Measurements from ENCODE around the gene ABHD16A. TPM values are rescaled to one million over a fixed set of nuclear protein-coding genes. Genes with fewer than 3 reads are reported as not detected.

Gene ABHD16A
- total RNA-seq (2014; rRNA removed; shearing (Covaris generic); ENCODE audit: low replicate concordance) = 46.9 and 75.6 TPM in 2 replicates

DNA sequence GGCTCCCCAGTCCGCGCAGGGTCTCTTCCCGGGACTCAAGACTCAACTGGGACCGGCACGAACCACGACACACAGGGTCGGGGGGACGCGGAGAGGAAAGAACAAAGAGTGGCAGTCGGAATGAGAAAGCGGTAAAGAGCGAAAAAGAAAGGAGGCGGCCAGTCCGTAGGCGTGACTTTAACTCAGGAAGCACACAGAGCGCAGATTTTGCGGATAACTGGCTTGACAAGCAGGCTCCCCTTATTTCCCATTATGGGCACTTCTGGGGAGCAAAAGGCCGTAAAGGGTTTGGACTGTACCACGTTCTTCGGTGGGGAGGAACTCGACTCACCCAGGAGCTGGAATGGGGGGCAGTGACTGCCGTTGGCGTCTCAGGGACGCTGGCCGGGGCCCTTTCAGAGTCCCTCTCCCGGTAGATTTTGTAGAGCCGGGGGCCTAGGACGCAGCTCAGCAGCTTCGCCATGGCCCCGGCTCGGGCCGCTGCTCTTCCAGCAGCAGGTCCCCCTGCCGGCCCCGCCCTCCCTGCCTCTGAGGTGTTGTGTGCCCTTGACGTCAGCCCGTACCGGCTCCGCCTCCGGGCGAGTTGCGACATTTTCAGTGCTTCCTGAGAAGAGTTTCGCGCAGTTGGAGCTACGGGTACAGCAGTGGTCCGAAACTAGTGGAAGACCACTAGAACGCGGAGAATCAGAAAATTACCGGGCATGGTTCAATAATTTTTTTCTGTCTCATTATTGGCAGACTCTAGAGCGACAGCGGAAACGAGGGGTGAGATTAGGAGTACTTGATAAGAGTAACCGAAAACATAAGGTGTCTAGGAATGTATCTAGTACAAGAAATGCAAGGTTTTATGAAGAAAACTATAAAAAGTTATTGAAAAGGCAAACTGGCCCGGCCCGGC is at the start of gene ABHD16A:
TSS of gene ABHD16A (minus strand) at position 506 of the 898 bp plus-strand sequence. CDS start at position 463, 43 bp downstream.
- in situ Hi-C loops (cut with HindIII; ENCODE audit: low pct_unique_long_range_greater_than_20kb, low sequenced_read_pairs) = no loop called here
- peak; percentile 94 for DNase-seq (ENCODE audit: low read depth)

DNA sequence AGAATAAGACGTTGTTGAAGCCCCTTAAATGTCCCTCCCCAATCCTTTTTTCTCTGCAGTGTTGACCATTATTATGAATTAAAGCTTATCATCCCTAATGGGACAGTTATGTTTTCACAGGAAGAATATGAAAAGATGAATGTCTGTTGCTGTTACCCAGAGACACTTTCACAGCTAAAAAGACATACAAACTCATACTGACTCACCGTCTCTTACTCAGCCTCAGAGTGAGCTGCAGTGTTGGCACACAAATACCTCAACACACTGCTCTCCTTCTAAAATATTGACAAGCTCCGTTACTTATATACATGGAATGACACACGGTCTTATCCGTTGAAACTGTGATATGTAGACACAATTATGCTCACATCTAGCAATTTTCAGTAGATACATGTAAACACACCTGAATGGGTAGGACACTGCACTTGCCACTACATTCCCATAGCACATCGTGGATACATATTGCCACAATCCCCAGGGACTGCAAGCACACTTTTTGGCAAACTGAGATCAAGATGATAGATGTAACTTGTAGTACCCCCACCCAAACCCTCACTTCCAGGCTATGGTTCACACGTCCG is 49.7 kb upstream of the ABHD16A start:
- in situ Hi-C loops (cut with HindIII; ENCODE audit: low pct_unique_long_range_greater_than_20kb, low sequenced_read_pairs) = no loop called here
- no peak for DNase-seq (ENCODE audit: low read depth)

DNA sequence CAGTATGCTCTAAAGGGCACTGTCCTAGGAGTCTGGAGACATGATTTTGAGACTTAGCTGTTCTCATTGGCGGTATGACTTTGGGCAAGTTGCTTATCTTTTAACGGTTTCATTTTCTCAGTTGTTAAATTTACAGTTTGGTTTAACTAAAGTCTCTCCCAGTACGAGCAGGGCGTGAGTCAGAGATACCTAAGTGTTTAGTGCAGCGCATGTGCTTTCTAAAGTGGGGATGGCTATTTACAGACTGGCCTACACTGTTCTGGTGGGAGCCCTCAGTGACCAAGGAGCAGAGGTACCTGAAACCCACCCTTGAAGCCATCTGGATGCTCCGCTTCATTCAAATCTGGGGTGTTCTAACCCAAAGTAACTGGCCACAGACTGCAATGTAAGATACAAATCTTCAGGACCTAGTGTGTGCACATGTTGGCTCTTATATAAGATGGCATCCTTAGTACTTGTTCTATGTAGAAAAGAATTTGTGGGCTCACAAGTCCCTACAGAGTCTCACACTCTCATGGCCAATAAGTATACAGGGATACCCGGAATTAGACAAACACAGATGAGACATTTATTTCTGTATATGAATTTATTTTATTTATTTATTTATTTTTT is 47.4 kb upstream of the ABHD16A start:
- DNase-seq (ENCODE audit: low read depth) = no peak
- in situ Hi-C loops (cut with HindIII; ENCODE audit: low pct_unique_long_range_greater_than_20kb, low sequenced_read_pairs) = no loop called here

DNA sequence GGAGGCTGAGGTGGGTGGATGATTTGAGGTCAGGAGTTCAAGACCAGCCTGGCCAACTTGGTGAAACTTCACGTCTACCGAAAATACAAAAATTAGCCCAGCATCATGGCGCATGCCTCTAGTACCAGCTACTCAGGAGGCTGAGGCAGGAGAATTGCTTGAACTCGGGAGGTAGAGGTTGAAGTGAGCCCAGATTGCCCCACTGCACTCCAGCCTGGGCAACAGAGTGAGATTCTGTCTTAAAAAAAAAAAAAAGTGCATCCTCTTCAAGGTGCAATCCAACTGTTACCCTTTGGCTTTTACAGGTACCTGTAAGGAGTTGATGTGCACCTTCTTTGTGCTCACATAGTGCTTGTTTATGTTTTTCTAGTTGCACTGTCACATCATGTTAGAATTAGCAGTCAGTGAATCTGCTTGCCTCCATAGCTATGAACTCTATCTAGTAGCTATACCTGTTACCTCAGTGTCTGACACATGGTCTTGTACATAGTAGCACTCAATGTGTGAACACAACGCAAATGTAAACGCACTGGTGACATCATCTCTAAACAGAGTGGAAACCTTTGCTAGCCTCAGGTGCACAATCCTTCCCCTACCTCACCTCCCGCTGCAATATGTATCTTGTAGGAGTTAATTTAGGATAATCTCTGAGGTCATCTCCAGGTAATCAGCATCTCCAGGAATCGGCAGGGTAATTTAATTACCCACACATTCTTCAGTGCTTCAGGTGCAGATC is 46.3 kb upstream of the ABHD16A start:
- DNase-seq (ENCODE audit: low read depth) = no peak
- in situ Hi-C loops (cut with HindIII; ENCODE audit: low pct_unique_long_range_greater_than_20kb, low sequenced_read_pairs) = no loop called here

DNA sequence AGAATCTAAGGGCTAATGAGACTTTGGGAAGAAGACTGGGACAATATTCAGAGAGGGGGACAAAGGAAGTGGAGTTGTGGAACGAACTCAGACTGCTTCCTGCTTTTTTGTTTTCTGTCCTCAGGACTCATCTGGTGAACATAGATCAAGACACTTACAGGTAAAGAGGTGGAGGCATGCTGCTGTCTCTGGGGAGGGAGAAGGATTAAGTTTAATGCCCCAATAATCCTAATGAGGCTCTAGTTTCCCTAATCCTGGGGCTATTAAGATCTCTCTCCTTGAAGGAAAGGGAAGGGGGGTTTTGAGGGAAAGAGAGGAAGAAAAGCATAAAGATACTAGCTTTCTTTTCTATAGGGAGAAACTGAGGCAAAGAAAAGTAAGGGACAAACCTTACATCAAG is 41.3 kb upstream of the ABHD16A start:
- no peak for DNase-seq (ENCODE audit: low read depth)
- in situ Hi-C loops (cut with HindIII; ENCODE audit: low pct_unique_long_range_greater_than_20kb, low sequenced_read_pairs) = no loop called here

DNA sequence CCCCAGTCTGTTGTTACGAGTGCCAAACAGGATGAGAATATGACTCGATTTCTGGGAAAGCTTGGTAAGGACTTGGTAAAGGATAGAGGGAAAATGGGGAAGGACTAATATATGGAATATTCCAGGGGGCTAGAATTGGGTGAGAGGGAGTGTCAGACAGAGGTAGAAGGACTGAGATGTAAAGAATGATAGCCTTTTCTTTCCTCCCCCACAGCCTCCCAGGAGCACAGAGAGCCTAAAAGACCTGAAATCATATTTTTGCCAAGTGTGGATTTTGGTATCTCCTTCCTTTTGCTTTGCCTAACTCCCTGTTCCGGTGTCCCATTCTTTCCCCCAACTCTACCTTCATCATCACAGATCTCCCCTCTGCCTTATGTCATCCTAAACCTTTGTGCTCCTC is 39.8 kb upstream of the ABHD16A start:
- no peak for DNase-seq (ENCODE audit: low read depth)
- in situ Hi-C loops (cut with HindIII; ENCODE audit: low pct_unique_long_range_greater_than_20kb, low sequenced_read_pairs) = no loop called here

DNA sequence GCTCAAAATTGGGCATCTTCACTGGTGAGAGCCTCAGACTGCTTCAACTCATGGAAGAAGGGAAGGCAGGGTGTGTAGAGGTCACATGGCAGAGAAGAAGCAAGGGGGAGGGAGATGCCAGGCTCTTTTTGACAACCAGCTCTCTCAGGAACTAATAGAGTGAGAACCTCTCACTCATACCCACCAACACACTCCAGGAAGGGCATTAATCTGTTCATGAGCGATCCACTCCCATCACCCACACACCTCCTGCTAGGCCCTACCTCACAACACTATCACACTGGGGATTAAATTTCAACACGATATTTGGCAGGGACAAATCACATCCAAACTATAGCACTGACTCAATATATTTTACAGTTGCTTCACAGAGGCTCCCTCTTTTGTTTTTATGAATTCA is 38.7 kb upstream of the ABHD16A start:
- in situ Hi-C loops (cut with HindIII; ENCODE audit: low pct_unique_long_range_greater_than_20kb, low sequenced_read_pairs) = no loop called here
- DNase-seq (ENCODE audit: low read depth) = no peak

DNA sequence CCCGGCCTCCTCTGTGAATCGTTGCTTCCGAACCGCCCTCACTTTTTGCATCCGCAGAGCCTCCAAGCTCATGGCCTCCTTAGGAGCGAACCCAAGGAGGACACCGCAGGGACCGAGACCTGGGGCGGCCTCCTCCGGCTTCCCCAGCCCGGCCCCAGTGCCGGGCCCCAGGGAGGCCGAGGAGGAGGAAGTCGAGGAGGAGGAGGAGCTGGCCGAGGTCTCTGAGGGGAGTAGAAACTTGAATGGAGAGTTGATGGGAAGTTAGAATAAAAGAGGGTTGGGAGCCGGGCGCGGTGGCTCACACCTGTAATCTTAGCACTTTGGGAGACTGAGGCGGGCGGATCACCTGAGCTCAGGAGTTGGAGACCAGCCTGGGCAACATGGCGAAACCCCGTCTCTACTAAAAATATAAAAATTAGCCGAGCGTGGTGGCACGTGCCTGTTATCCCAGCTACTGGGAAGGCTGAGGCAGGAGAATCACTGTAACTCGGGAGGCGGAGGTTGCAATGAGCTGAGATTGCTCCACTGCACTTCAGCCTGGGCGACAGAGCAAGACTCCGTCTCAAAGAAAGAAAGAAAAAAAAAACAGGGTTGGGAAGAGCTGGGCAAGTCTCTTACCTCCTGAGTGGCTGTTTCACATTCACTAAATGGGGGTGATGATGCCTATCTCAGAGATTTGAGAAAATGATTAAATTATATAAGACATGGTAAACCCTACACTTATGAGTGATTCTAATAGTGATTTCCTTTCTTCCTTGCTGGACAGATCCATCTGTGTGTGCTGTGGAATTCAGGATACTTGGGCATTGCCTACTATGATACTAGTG is 37.5 kb upstream of the ABHD16A start:
- peak; percentile 63 for DNase-seq (ENCODE audit: low read depth)

DNA sequence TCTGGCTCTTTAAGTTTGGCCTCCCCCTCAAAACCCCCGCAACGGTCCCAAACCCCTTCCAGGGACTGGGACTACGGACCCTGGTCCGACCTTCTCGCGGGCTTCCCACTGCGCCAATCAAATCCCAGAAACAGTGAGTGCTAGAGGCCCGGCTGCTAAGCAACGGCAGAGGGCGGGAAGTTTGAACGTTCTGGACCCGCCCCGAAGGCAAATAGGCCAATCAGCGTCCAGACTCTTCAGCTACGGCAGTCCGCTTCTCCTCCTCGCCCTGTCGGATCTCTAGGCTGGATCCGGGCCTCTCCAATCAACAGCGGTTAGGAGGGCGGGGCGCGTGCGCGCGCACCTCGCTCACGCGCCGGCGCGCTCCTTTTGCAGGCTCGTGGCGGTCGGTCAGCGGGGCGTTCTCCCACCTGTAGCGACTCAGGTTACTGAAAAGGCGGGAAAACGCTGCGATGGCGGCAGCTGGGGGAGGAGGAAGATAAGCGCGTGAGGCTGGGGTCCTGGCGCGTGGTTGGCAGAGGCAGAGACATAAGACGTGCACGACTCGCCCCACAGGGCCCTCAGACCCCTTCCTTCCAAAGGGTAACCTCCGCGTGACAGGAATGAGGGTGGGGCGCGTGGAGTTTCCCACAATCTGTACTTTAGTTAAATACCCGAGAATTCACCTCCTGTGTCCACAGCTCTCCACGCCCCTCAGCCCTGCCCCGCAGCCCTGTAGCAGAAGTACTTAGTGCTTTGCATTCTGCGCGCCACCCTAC is 36.7 kb upstream of the ABHD16A start, which contains the start of gene MSH5:
TSS of gene MSH5 (plus strand) at position 367 of the 758 bp plus-strand sequence. CDS start 462 bp downstream, outside the sequence.
- in situ Hi-C loops (cut with HindIII; ENCODE audit: low pct_unique_long_range_greater_than_20kb, low sequenced_read_pairs) = no loop called here
- DNase-seq (ENCODE audit: low read depth) = peak; percentile 100

More for the DNA sequence above, 37.5 kb upstream of the ABHD16A start:
- in situ Hi-C loops (cut with HindIII; ENCODE audit: low pct_unique_long_range_greater_than_20kb, low sequenced_read_pairs) = no loop called here

DNA sequence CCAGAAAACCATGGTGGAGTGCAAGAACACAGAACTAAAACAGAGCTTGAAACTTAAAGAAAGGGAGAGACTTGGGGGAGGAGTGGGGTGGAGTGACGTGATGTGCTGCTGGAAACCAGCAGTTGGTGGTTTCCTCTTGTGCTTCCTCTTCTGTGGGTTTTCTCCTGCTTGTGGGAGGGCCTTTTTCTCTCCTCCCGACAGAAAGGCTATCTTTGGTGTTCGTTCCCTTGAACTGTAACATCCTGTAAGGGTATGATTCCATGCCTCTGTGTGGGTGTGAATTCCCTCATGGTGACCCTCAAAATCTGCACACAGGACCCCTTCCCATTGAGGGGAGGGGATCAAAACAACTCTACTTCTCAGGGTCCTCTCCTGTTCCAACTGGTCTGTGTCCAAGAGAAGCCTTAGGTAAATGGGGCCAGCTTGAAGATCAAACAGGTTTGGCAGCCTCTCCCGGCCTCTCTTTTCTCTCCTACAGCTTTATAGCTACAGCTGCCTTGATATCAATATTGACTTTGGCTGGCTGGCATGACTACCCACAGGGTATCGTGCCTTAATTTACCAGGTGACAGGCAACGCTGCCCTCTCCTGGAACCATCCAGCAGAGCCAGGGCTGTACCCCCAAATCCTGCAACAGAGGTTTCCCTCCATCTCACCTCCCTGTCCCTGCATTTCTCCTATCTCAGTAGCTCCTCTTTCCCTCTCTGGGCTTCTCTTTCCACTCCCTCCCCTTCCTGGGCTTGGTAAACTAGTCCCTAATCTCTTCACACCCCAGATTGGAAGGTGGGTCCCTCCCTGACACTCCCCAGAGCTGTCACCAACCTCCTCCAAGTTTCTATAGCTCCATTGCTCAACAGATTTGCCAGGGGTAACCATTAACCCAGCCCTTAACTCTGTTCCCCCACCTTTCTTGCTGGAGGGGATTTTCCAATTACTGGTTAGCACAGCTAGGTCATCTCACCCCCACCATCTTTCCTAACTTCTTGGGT is 35.2 kb upstream of the ABHD16A start:
- peak; percentile 92 for DNase-seq (ENCODE audit: low read depth)
- in situ Hi-C loops (cut with HindIII; ENCODE audit: low pct_unique_long_range_greater_than_20kb, low sequenced_read_pairs) = no loop called here

DNA sequence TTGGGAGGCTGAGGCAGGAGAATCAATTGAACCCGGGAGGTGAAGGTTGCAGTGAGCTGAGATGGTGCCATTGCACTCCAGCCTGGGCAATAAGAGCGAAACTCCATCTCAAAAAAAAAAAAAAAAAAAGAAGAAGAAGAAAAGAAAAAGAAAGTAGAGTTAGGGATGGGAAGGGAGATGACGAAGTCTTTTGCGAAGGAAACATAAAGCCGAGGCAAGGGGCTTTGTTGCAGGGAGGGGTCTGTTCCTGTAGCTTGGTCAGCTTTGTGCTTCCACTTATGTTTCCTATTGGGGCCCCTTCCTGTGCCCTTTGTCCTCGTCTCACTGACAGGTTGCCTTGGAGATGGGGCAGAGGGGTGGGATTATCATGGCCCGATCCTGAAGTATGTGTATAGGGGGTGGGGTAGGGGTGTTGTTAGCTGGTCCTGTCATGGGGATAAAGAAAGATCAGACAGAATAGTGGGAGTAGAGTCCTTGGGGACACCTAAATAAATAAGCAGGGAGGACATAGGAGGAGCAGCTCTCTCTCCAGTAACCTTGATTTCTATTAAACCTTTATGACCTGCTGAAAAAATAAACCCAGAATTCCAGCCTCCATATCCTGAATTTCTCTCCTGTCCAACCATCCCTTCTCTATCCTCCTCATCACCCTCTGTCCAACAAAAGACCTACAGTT is 34.3 kb upstream of the ABHD16A start:
- in situ Hi-C loops (cut with HindIII; ENCODE audit: low pct_unique_long_range_greater_than_20kb, low sequenced_read_pairs) = no loop called here
- no peak for DNase-seq (ENCODE audit: low read depth)

DNA sequence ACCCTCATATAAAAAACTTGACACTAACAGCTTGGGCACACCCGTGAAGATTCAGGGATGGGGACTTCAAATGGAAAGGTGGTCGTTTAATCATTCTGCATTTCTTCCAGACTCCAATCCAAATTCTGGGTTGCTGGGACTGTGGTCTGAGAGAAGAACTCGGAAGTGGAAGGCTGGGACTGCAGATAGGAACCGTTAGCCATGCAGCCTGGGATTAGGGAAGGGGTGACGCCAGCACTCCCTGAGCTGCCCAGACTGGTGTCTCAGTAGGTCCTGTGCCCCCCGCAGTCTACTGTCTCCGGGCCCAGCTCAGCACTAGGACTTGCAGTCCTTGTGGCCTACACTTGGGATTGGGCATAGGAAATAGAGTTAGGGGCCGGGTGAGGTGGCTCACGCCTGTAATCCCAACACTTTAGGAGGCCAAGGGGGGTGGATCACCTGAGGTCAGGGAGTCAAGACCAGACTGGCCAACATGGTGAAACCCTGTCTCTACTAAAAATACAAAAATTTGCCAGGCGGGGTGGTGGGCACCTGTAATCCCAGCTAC is 33.7 kb upstream of the ABHD16A start:
- no peak for DNase-seq (ENCODE audit: low read depth)
- in situ Hi-C loops (cut with HindIII; ENCODE audit: low pct_unique_long_range_greater_than_20kb, low sequenced_read_pairs) = no loop called here

DNA sequence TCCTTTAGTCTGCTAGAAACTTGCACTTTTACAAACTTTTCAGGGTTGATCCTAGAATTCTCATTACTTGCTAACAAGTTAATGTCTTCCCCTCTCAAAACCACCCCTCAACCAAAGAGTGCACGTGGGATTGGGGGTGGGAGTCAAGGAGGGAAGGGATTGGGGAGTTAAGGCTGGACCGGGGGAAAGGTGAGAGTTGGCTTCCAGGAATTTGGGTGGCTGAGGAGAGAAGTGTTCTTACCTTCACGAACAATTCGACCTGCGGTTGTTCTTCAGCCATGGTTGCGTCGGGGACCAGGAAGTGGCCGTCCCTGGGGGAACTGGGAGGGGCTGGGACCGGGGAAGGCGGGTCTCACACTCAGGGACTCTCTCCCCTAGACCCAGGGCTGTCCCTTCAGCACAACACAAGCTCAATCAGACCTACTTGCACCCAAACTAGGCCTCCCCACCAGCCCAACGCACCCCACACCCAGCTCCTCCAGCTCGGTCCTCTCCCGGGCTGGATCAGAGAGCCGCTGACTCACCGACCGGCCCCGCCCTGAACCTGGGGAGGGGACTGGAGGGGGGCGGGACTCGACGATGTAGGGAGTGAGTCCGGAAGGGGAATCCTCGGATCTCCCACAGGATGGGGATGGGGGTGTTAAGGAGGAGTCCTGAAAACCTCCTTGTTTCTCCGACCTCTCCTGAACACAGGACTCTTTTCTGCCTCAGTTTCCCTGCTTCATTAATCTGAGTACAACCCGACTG is 33.1 kb upstream of the ABHD16A start, which contains the start of gene CLIC1:
TSS of gene CLIC1 (minus strand) at position 510 of the 747 bp plus-strand sequence. CDS start at position 280, 230 bp downstream.
- in situ Hi-C loops (cut with HindIII; ENCODE audit: low pct_unique_long_range_greater_than_20kb, low sequenced_read_pairs) = no loop called here
- DNase-seq (ENCODE audit: low read depth) = peak; percentile 89

DNA sequence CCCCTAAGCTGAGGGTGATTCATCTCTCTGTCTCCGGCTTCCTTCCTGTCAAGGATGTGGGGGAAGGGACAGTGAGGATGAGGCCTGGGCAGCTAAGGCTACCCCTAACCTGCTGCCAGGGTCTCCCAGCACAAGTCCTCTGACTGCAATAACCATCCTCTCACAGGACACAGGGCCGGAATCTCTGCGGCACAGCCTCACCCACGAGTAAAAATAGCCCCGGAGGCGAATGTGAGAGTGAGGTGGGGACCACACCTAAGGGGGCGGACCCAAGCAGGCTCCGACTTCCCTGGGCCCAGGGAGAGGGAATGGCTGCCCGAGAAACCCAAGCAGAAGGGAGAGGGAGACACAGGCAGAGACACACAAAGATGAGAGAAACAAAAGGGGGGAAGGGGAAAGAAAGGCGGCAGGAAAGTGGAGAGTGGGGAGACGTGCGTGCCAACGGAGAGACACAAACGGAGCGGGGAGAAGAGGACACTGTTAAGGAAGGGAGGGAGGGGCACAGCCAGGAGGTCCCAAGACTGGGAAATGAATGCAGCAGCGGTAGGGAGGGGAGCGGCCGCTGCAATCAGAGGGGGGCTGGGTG is 31.8 kb upstream of the ABHD16A start:
- in situ Hi-C loops (cut with HindIII; ENCODE audit: low pct_unique_long_range_greater_than_20kb, low sequenced_read_pairs) = no loop called here
- DNase-seq (ENCODE audit: low read depth) = peak; percentile 85

Data from Caki2 (cell line).